GM12892 (cell line): ENCODE results near the gene RPS6KA5.

Experiments used
- POLR2A ChIP-seq: IDR thresholded peaks from 2 replicates; pipeline ENCODE4 v1.6.1; 2011; ENCODE audit warnings: low read depth, low read length, control low read depth
- POLR2AphosphoS5 ChIP-seq: IDR thresholded peaks from 2 replicates; pipeline ENCODE4 v1.6.1; 2011; ENCODE audit warnings: low read depth, low read length, control low read depth
- TAF1 ChIP-seq: IDR thresholded peaks from 2 replicates; pipeline ENCODE4 v1.6.1; 2011; ENCODE audit warnings: low read depth, mild to moderate bottlenecking, control low read depth, low read length, borderline replicate concordance

DNA sequence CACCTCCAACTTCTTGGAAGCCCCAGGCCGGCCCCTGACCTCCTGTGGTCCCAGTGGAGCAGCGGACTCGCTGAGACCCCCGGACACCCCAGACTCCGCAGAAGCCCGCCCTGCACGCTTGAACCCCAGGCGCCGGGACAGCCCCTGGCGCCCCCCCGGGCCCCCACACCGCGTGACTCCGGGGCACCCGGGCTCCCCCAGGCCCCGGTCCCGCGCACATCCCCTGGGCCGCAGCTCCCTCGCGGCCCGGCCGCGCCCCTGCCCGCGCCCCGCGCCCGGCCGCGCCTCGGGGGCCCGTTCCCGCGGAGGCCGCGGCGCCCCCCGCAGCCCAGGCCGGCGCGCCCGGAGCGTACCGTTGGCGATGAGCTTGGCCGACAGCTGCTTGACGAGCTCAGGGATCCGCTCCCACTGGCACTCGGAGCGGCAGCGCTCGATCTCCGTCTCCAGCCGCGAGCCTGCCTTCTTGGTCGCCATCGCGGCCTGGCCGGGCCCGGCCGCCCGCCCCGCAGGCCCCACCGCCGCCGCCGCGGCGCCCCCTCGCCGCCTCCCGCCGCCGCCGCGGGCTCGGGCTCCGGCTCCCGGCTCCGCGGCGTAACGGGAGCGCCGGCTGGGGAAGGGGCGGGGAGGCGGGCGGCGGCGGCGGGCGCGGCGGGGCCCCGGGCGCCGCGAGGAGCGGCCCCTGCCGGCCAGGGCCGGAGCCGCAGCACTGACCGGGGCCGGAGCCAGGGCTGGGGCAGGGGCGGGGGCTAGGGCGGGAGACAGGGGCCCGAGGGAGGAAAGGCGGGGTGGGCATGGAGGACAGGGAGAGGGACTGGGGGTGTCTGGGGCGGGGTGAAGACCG, 244.4 kb downstream of the RPS6KA5 start, which contains the start of gene TTC7B:
- TF ChIP-seq POLR2AphosphoS5: no peak
- no peak for TF ChIP-seq TAF1
- no peak for TF ChIP-seq POLR2A
